ENCODE results near the gene XPR1.
A peak's percentile ranks its signal among the peaks of the same experiment; 100 is the strongest.

XPR1 gene

DNA sequence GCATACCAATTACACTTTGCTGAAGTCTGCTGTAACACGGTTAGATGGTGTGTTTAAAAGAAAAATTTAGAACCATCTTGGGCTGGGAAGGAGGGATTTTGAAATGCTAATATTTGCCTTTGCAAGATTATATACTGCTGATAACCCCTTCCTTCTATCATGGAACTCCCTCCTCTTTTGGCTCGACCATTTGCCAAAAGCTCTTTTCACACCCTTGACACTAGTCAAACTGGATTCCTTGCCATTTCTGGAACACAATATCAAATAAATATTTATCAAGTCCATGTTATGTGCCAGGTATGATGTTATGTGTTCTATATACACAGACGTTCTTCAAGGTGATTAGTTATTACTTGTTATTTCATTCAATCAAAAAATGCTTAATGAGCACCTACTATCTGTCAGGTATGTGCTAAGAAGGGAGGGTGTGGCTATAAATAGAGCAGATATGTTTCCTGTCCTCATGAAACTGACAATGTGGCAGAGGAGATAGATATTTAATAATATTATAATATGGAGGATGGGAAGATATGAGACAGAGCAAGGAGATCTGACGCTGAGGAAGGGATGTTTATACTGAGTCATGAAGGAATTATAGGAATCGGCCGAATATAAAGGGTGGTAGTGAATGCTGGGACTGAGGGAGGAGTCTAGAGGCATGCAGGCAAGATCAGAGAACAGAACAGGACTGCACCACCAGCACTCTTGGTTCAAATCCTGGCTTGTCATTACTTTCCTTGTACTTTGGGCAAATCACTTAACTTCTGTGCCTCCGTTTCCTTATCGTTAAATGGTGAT, 16.1 kb upstream of the XPR1 start:
- Histone ChIP-seq H3K27me3 (ENCODE audit: control insufficient read depth in 1 of 2, insufficient read depth in 2 of 2, low read length in 2 of 2) (no peaks in the 10 kb centered on the region), H3K9me3 (ENCODE audit: control insufficient read depth in 2 of 2, low read length in 2 of 2) (no peaks in the 10 kb centered on the region), H3K36me3 (ENCODE audit: control insufficient read depth in 2 of 2, insufficient read depth in 2 of 2, low read length in 2 of 2) (no peaks in the 10 kb centered on the region), H3K4me1 (ENCODE audit: control insufficient read depth, insufficient read depth, low read length) (no peaks in the 10 kb centered on the region), H3K27ac (ENCODE audit: low read length) (no peak overlapping the region), H3K4me3 (ENCODE audit: low read length in 2 of 2) (no peak overlapping the region), H3K9ac (ENCODE audit: low read length in 2 of 2) (no peak overlapping the region)

DNA sequence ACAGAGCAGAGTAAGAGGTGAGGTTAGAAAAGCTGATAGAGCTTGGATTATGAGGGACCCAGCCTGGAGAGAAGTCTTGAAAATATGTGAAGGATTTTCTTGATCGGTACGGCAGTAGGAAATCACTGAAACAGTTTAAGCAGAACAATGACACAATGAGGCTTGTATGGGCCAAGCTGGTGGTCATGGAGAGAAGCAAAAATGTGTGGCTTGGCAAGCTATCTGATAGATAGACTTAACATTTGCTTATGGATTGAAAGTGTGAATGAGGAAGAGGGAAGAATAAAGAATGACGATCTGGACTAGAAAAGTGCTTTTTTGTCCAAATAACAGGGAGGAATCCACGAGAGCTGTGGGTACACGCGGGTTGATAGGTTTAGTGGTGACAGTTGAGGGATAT, 15.4 kb upstream of the XPR1 start:
- Histone ChIP-seq H3K4me3 (ENCODE audit: low read length in 2 of 2) (no peak overlapping the region), H3K9me3 (ENCODE audit: control insufficient read depth in 2 of 2, low read length in 2 of 2) (no peaks in the 10 kb centered on the region), H3K27ac (ENCODE audit: low read length) (no peak overlapping the region), H3K27me3 (ENCODE audit: control insufficient read depth in 1 of 2, insufficient read depth in 2 of 2, low read length in 2 of 2) (no peaks in the 10 kb centered on the region), H3K36me3 (ENCODE audit: control insufficient read depth in 2 of 2, insufficient read depth in 2 of 2, low read length in 2 of 2) (no peaks in the 10 kb centered on the region), H3K9ac (ENCODE audit: low read length in 2 of 2) (no peak overlapping the region), H3K4me1 (ENCODE audit: control insufficient read depth, insufficient read depth, low read length) (no peaks in the 10 kb centered on the region)

DNA sequence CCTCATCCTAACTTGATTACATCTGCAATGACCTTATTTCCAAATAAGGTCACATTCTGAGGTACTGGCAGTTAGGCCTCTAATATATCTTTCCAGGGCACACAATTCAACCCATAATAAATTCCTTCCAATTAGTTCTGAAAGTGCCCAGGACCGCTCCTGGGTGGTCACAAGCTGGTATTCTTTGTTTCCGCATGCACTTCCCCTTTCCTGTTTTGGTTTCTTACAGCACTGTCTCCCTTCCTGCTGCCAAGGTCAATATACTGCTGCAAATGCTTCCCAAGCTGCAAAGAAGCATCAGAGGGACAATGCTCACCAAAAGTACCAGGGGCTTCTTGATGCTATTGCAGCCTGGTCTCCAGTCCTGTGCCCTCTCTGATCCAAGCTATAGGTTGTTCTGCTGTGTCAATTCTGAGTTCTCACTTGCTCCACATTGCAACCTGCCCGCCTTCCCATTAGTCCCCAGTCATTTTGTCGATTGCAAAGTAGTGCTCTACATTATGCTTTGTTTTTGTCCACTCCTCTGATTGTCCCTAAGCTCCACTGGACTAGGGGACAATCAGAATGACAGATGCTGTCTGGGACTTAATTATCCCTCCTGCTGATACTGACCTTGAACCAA, 13.9 kb upstream of the XPR1 start:
- H3K9ac ChIP-seq (ENCODE audit: low read length in 2 of 2) = no peak overlapping the region
- no peaks in the 10 kb centered on the region for H3K36me3 ChIP-seq (ENCODE audit: control insufficient read depth in 2 of 2, insufficient read depth in 2 of 2, low read length in 2 of 2)
- no peak overlapping the region for H3K4me3 ChIP-seq (ENCODE audit: low read length in 2 of 2)
- H3K27me3 ChIP-seq (ENCODE audit: control insufficient read depth in 1 of 2, insufficient read depth in 2 of 2, low read length in 2 of 2) = no peaks in the 10 kb centered on the region
- H3K9me3 ChIP-seq (ENCODE audit: control insufficient read depth in 2 of 2, low read length in 2 of 2) = no peaks in the 10 kb centered on the region
- no peak overlapping the region for H3K27ac ChIP-seq (ENCODE audit: low read length)
- no peaks in the 10 kb centered on the region for H3K4me1 ChIP-seq (ENCODE audit: control insufficient read depth, insufficient read depth, low read length)

DNA sequence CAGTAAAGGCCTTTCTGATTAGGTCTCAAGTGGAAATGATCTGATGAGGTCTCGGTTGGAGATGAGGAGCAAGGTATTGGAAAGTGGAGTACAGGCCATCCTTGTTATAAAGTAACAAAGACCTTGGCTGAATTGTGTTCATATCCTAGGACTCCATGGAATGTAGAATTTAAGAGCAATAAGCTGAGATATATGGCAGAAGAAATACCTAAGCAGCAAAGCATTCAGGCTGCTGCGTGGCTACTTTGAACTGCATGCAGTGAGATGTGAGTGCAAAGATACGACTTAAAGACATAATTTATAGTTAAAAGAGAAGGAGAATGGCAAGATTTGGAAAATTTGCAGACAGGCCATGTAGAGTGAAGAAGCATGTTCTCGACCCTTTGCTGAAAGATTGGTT, 11.2 kb upstream of the XPR1 start:
- no peaks in the 10 kb centered on the region for H3K9me3 ChIP-seq (ENCODE audit: control insufficient read depth in 2 of 2, low read length in 2 of 2)
- no peaks in the 10 kb centered on the region for H3K4me1 ChIP-seq (ENCODE audit: control insufficient read depth, insufficient read depth, low read length)
- no peaks in the 10 kb centered on the region for H3K36me3 ChIP-seq (ENCODE audit: control insufficient read depth in 2 of 2, insufficient read depth in 2 of 2, low read length in 2 of 2)
- H3K27me3 ChIP-seq (ENCODE audit: control insufficient read depth in 1 of 2, insufficient read depth in 2 of 2, low read length in 2 of 2) = no peaks in the 10 kb centered on the region
- no peak overlapping the region for H3K27ac ChIP-seq (ENCODE audit: low read length)
- H3K4me3 ChIP-seq (ENCODE audit: low read length in 2 of 2) = no peak overlapping the region
- no peak overlapping the region for H3K9ac ChIP-seq (ENCODE audit: low read length in 2 of 2)

DNA sequence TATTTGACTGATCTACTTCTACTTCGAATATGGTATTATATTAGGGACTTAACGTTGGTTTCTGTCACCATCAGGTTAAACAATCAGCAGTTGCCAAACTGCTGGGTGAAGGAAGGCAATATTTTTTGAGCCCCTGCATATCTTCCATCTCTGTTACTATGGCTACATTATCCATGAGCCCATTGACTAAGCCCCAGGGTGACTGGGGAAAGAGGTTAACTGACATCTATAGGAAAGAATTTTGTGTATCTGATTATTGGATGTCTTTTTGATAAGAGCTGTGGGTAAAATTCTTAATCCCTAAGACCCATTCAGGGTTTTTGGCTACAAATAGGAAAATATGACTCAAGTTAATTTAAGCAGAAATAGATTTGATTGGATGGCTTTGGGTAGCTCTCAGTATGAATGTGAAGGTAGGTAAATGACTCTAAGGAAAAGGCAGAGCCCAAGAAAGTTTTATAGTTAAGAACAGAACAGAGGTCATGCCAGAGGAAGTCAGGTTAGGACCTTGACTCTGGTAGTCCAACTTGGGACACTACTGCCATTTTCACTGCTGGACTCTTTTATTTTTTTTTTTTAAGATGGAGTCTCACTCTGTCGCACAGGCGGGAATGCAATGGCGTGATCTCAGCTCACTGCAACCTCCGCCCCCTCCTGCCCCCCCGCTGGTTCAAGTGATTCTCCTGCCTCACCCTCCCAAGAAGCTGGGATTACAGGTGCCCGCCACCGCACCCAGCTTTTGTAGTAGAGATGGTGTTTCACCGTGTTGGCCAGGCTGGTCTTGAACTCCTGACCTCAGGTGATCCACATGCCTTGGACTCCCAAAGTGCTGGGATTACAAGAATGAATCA, 8.9 kb upstream of the XPR1 start:
- no peaks in the 10 kb centered on the region for H3K36me3 ChIP-seq (ENCODE audit: control insufficient read depth in 2 of 2, insufficient read depth in 2 of 2, low read length in 2 of 2)
- H3K9me3 ChIP-seq (ENCODE audit: control insufficient read depth in 2 of 2, low read length in 2 of 2) = no peaks in the 10 kb centered on the region
- H3K4me3 ChIP-seq (ENCODE audit: low read length in 2 of 2) = no peak overlapping the region
- no peak overlapping the region for H3K27ac ChIP-seq (ENCODE audit: low read length)
- no peaks in the 10 kb centered on the region for H3K4me1 ChIP-seq (ENCODE audit: control insufficient read depth, insufficient read depth, low read length)
- no peak overlapping the region for H3K9ac ChIP-seq (ENCODE audit: low read length in 2 of 2)
- no peaks in the 10 kb centered on the region for H3K27me3 ChIP-seq (ENCODE audit: control insufficient read depth in 1 of 2, insufficient read depth in 2 of 2, low read length in 2 of 2)

DNA sequence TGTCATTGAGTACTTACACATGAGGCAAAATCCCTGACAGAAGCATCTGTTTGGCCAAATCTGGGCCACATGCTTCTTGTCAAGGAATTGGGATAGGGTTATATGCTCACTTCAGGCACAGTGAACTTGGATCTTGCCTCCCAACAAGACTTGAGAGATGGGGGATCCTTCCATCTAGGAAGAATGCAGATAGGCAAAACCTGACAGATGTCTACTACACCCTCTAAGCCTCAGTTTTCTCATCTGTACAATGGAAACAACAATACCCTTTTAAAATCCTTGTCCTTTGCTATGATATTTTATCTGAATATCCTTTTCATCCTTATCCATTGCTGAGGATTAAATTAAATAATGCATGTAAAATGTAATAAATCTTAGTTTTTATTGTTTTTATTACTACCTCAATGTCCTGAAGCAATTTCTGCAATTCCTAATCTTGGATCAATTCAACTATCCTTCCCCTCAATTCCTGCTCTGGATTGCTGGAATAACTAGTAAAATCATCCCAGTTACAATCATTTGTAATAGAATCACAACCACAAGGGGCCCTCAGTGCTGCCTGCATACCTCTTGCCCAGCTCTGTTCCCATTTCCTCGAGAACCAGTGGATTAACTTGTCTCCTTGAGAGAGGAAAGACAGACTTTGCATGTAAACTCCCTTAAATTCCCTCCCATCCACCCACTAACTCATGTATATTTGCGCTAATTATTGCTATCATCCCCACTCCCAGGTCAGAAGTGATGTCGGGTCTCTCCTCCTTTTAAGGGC, 8.1 kb upstream of the XPR1 start:
- no peak overlapping the region for H3K27ac ChIP-seq (ENCODE audit: low read length)
- no peak overlapping the region for H3K4me3 ChIP-seq (ENCODE audit: low read length in 2 of 2)
- H3K27me3 ChIP-seq (ENCODE audit: control insufficient read depth in 1 of 2, insufficient read depth in 2 of 2, low read length in 2 of 2) = no peaks in the 10 kb centered on the region
- no peak overlapping the region for H3K9ac ChIP-seq (ENCODE audit: low read length in 2 of 2)
- no peaks in the 10 kb centered on the region for H3K4me1 ChIP-seq (ENCODE audit: control insufficient read depth, insufficient read depth, low read length)
- H3K9me3 ChIP-seq (ENCODE audit: control insufficient read depth in 2 of 2, low read length in 2 of 2) = no peaks in the 10 kb centered on the region
- H3K36me3 ChIP-seq (ENCODE audit: control insufficient read depth in 2 of 2, insufficient read depth in 2 of 2, low read length in 2 of 2) = no peaks in the 10 kb centered on the region

DNA sequence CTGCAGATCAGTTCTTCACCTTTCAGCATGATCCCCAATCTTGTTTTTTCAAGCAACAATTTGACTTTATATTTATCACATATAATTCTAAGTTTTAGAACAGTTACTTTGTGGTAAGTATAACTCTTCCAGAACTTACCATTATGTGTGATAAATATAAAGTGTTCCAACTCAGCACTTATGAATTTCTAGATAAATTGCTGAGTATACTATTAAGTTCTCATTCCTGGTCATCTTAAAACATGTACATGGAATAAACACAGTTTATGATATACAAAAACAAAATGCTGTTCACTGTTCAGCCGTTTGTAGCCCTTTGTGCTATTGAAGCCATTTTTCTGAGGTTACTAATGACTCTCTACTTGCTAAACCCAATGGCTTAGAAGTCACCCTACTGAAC, 5.1 kb upstream of the XPR1 start:
- Histone ChIP-seq H3K9ac (ENCODE audit: low read length in 2 of 2) (no peak overlapping the region), H3K9me3 (ENCODE audit: control insufficient read depth in 2 of 2, low read length in 2 of 2) (no peaks in the 10 kb centered on the region), H3K27me3 (ENCODE audit: control insufficient read depth in 1 of 2, insufficient read depth in 2 of 2, low read length in 2 of 2) (no peaks in the 10 kb centered on the region), H3K4me3 (ENCODE audit: low read length in 2 of 2) (no peak overlapping the region), H3K27ac (ENCODE audit: low read length) (no peak overlapping the region), H3K4me1 (ENCODE audit: control insufficient read depth, insufficient read depth, low read length) (no peaks in the 10 kb centered on the region), H3K36me3 (ENCODE audit: control insufficient read depth in 2 of 2, insufficient read depth in 2 of 2, low read length in 2 of 2) (no peaks in the 10 kb centered on the region)

DNA sequence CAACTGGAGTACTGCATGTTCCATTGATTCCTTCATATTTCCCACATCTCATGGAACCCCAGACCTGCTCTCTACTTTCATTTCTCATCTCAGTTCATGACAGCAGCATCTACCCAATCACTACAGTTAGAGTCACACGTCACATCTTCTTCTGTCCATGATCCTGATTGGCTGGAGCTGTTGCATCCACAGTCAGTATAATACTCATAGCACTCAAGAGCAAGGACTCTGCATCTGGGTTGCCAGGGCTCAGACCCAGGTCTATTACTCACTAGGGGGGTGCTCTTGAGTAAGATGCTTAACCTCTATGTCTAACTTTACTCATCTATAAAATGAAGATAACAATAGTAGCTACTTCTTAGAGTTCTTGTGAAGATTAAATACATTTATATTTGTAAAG, 4.4 kb upstream of the XPR1 start:
- no peaks in the 10 kb centered on the region for H3K4me1 ChIP-seq (ENCODE audit: control insufficient read depth, insufficient read depth, low read length)
- H3K4me3 ChIP-seq (ENCODE audit: low read length in 2 of 2) = no peak overlapping the region
- H3K27ac ChIP-seq (ENCODE audit: low read length) = no peak overlapping the region
- H3K27me3 ChIP-seq (ENCODE audit: control insufficient read depth in 1 of 2, insufficient read depth in 2 of 2, low read length in 2 of 2) = no peaks in the 10 kb centered on the region
- no peak overlapping the region for H3K9ac ChIP-seq (ENCODE audit: low read length in 2 of 2)
- H3K36me3 ChIP-seq (ENCODE audit: control insufficient read depth in 2 of 2, insufficient read depth in 2 of 2, low read length in 2 of 2) = no peaks in the 10 kb centered on the region
- H3K9me3 ChIP-seq (ENCODE audit: control insufficient read depth in 2 of 2, low read length in 2 of 2) = no peaks in the 10 kb centered on the region

DNA sequence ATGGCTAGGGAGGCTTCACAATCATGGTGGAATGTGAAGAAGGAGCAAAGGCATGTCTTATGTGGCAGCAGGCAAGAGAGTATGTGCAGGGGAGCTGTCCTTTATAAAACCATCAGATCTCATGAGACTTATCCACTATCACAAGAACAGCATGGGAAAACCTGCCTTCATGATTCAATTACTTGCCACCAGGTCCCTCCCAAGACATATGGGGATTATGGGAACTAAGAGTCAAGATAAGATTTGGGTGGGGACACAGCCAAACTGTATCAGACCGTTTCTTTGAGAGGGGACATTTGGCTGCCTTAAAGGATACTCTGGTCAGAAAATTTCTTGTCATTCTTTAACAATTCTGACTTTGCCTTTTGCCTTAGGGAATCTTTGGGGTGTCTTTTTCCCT, 3.2 kb upstream of the XPR1 start:
- Histone ChIP-seq H3K9me3 (ENCODE audit: control insufficient read depth in 2 of 2, low read length in 2 of 2) (no peaks in the 10 kb centered on the region), H3K36me3 (ENCODE audit: control insufficient read depth in 2 of 2, insufficient read depth in 2 of 2, low read length in 2 of 2) (no peaks in the 10 kb centered on the region), H3K9ac (ENCODE audit: low read length in 2 of 2) (no peak overlapping the region), H3K27me3 (ENCODE audit: control insufficient read depth in 1 of 2, insufficient read depth in 2 of 2, low read length in 2 of 2) (no peaks in the 10 kb centered on the region), H3K27ac (ENCODE audit: low read length) (no peak overlapping the region), H3K4me1 (ENCODE audit: control insufficient read depth, insufficient read depth, low read length) (no peaks in the 10 kb centered on the region), H3K4me3 (ENCODE audit: low read length in 2 of 2) (no peak overlapping the region)

DNA sequence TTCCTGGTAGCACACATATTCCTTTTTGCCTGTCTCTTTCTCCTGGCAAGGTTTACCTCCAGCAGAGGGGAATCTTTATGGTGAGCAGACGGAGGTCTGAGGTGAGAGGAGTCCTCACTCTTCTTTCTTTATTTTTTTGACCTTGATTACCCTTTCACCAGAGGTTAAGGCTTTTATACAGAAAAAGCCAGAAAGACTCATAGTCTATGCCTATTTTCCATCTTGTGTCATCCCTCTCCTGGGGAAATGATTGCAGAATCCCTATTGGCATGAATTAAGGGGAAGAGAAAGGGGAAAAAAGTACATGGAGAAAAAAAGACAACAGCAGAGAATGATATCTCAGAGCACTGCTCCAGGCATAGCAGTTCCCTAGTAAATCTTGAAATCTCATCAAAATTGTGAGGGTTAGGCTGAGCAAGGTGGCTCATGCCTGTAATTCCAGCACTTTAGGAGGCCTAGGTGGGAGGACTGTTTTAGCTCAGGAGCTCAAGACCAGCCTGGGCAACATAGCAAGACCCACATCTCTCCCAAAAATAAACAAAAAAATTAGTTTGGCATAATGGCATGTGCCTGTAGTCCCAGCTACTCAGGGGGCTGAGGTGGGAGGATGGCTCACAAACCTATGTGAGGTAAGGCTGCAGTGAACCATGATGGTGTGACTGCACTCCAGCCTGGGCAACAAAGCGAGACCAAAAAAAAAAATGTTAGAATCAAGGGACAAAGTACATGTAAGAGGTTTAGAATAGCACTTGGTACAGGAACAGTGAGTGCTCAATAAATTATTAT, 1.2 kb upstream of the XPR1 start:
- H3K4me1 ChIP-seq (ENCODE audit: control insufficient read depth, insufficient read depth, low read length) = no peaks in the 10 kb centered on the region
- no peaks in the 10 kb centered on the region for H3K27me3 ChIP-seq (ENCODE audit: control insufficient read depth in 1 of 2, insufficient read depth in 2 of 2, low read length in 2 of 2)
- H3K9ac ChIP-seq (ENCODE audit: low read length in 2 of 2) = no peak overlapping the region
- H3K36me3 ChIP-seq (ENCODE audit: control insufficient read depth in 2 of 2, insufficient read depth in 2 of 2, low read length in 2 of 2) = no peaks in the 10 kb centered on the region
- no peak overlapping the region for H3K4me3 ChIP-seq (ENCODE audit: low read length in 2 of 2)
- peak overlapping the region; percentile 6 for H3K27ac ChIP-seq (ENCODE audit: low read length)
- H3K9me3 ChIP-seq (ENCODE audit: control insufficient read depth in 2 of 2, low read length in 2 of 2) = no peaks in the 10 kb centered on the region
